Lower lobe of right lung (tissue), 2 donors: Measurements from ENCODE around the gene CALY. TPM values are rescaled to one million over a fixed set of nuclear protein-coding genes. Genes with fewer than 3 reads are reported as not detected.

Experiments
- ATAC-seq, 2 donors: fragments of 200-7000 bp; cut with Tn5 transposase; one replicate each; pipeline ENCODE4 v1.9.1; 2020 to 2022; ENCODE audit warnings: mild to moderate bottlenecking in 2 of 2, moderate library complexity in 2 of 2
- DNase-seq: peaks from one replicate; pipeline ENCODE4 v3.0.0-alpha.2; 2020
- H3K27ac ChIP-seq: fragments of 200-600 bp; one replicate; pipeline ENCODE4 v1.8.0; 2022
- H3K27me3 ChIP-seq: fragments of 200-600 bp; one replicate; pipeline ENCODE4 v1.8.0; 2022; ENCODE audit warnings: low read depth
- H3K36me3 ChIP-seq: fragments of 200-600 bp; one replicate; pipeline ENCODE4 v1.8.0; 2022; ENCODE audit warnings: mild to moderate bottlenecking
- H3K4me1 ChIP-seq: fragments of 200-600 bp; one replicate; pipeline ENCODE4 v1.8.0; 2022
- H3K4me3 ChIP-seq: fragments of 200-600 bp; one replicate; pipeline ENCODE4 v1.8.0; 2022; ENCODE audit warnings: mild to moderate bottlenecking
- H3K9me3 ChIP-seq: fragments of 200-600 bp; one replicate; pipeline ENCODE4 v1.8.0; 2022
- CTCF ChIP-seq: fragments of 200-600 bp; IDR thresholded peaks from one replicate; pipeline ENCODE4 v1.8.0; 2022; ENCODE audit warnings: antibody characterized with exemption, mild to moderate bottlenecking
- intact Hi-C: fragments of 100-400 bp; cut with DNase I; formaldehyde crosslinking; loops from one replicate; pipeline ENCODE4 v1.11.0; 2022
- total RNA-seq: library from RNA; stranded (reverse); fragmentation: NEBNext Ultra II Directional; extraction: Animal tissue kit (Norgen Biotek cat#: 25700); gene quantifications from one replicate; pipeline ENCODE4 v1.2.1, GENCODE V29; 2021
- donor health status: DM: no; HTN: yes; CAD: no; lungs with severe emphysema.

The CALY gene
- total RNA-seq, 1 donor from 2014 or later: not detected

- H3K9me3 ChIP-seq: no peaks in the 10 kb centered on the region
- ATAC-seq (no peak), DNase-seq (peak; percentile 44)
- intact Hi-C loops: no loop called here
- H3K36me3 ChIP-seq: no peaks in the 10 kb centered on the region
- no peak overlapping the region for H3K4me3 ChIP-seq
- peaks cover 10% of the 10 kb centered on the region for H3K4me1 ChIP-seq
- no peak for TF ChIP-seq CTCF
- peaks cover 31% of the 10 kb centered on the region for H3K27me3 ChIP-seq
- H3K27ac ChIP-seq: no peak overlapping the region
Measured at GRCh38 chr10:133351408-133352318, 15.0 kb upstream of the CALY start.

- no peak overlapping the region for H3K4me3 ChIP-seq
- H3K36me3 ChIP-seq: no peaks in the 10 kb centered on the region
- DNase-seq (peak; percentile 32), ATAC-seq (no peak)
- intact Hi-C loops: no loop called here
- H3K27me3 ChIP-seq: peaks cover 38% of the 10 kb centered on the region
- peaks cover 3% of the 10 kb centered on the region for H3K4me1 ChIP-seq
- no peaks in the 10 kb centered on the region for H3K9me3 ChIP-seq
- TF ChIP-seq CTCF: no peak
- no peak overlapping the region for H3K27ac ChIP-seq
Measured at GRCh38 chr10:133350950-133351329, 14.2 kb upstream of the CALY start.

GRCh38 chr10:133350283-133350949, 13.7 kb upstream of the CALY start:
- no peak for ATAC-seq
- Histone ChIP-seq H3K27ac (no peak overlapping the region), H3K4me3 (no peak overlapping the region), H3K36me3 (no peaks in the 10 kb centered on the region), H3K4me1 (no peaks in the 10 kb centered on the region), H3K27me3 (peaks cover 38% of the 10 kb centered on the region), H3K9me3 (no peaks in the 10 kb centered on the region)
- intact Hi-C loops: no loop called here
- TF ChIP-seq CTCF: no peak
- no peak for DNase-seq

- Histone ChIP-seq H3K4me3 (no peak overlapping the region), H3K27ac (no peak overlapping the region), H3K36me3 (no peaks in the 10 kb centered on the region), H3K27me3 (peaks cover 42% of the 10 kb centered on the region), H3K4me1 (no peaks in the 10 kb centered on the region), H3K9me3 (no peaks in the 10 kb centered on the region)
- ATAC-seq: no peak
- no peak for DNase-seq
- TF ChIP-seq CTCF: no peak
- intact Hi-C loops: no loop called here
Measured at GRCh38 chr10:133349577-133350011, 12.9 kb upstream of the CALY start.

- H3K27me3 ChIP-seq: peaks cover 44% of the 10 kb centered on the region
- no peak for ATAC-seq
- no peak for TF ChIP-seq CTCF
Measured at GRCh38 chr10:133349160-133349568, 12.5 kb upstream of the CALY start.

More at GRCh38 chr10:133349160-133349568, 12.5 kb upstream of the CALY start:
- no peaks in the 10 kb centered on the region for H3K36me3 ChIP-seq
- H3K4me1 ChIP-seq: no peaks in the 10 kb centered on the region
- no peaks in the 10 kb centered on the region for H3K9me3 ChIP-seq
- H3K4me3 ChIP-seq: no peak overlapping the region
- DNase-seq: no peak
- intact Hi-C loops: no loop called here
- no peak overlapping the region for H3K27ac ChIP-seq
